ENCODE measurements around the gene CORO1C. TPM values are rescaled to one million over a fixed set of nuclear protein-coding genes. Genes with fewer than 3 reads are reported as not detected.

Gene CORO1C
- total RNA-seq, 1 donor from 2014 or later, result 128 TPM

- peaks cover 39% of the 10 kb centered on the region for H3K36me3 Mint-ChIP-seq
- H3K9ac ChIP-seq, result no peak overlapping the region
- DNase-seq (ENCODE audit: low spot score), result no peak
- H3K79me2 ChIP-seq (ENCODE audit: low read depth), result peaks cover 37% of the 10 kb centered on the region
- no peak for TF ChIP-seq EZH2phosphoT487 (IDR thresholded peaks at IDR 0.05)
- TF ChIP-seq CTCF (IDR thresholded peaks at IDR 0.05), result no peak
- TF ChIP-seq EZH2 (IDR thresholded peaks at IDR 0.05), result no peak
- no peaks in the 10 kb centered on the region for H3K9me3 Mint-ChIP-seq
- no peaks in the 10 kb centered on the region for H3K27me3 ChIP-seq
- H3K9me3 ChIP-seq (ENCODE audit: low read depth), result no peaks in the 10 kb centered on the region
- peaks cover 11% of the 10 kb centered on the region for H3K4me1 Mint-ChIP-seq
- no peak overlapping the region for H3K27ac ChIP-seq
- H3K4me3 ChIP-seq, result no peak overlapping the region
- H2AFZ ChIP-seq (replicated peaks), result no peak overlapping the region
- no peak overlapping the region for H3K4me2 ChIP-seq
- peaks cover 13% of the 10 kb centered on the region for H4K20me1 ChIP-seq (ENCODE audit: low read depth)
- H3K36me3 ChIP-seq, result no peaks in the 10 kb centered on the region
- H3K27me3 Mint-ChIP-seq (ENCODE audit: insufficient read depth, low read depth), result peaks cover 2% of the 10 kb centered on the region
- H3K27ac Mint-ChIP-seq, result no peak overlapping the region
- no peak overlapping the region for H3K4me3 Mint-ChIP-seq
- peaks cover 6% of the 10 kb centered on the region for H3K4me1 ChIP-seq
- H3F3A ChIP-seq (ENCODE audit: low read depth), result peaks cover 5% of the 10 kb centered on the region
These were observed 55.5 kb downstream of the CORO1C start for GRCh38 chr12:108675792-108676191.

GRCh38 chr12:108672054-108672453 is 59.3 kb downstream of the CORO1C start:
- Histone ChIP-seq H3K4me1 (peaks cover 23% of the 10 kb centered on the region), H3K79me2 (ENCODE audit: low read depth) (peaks cover 44% of the 10 kb centered on the region), H4K20me1 (ENCODE audit: low read depth) (peaks cover 9% of the 10 kb centered on the region), H3K27ac (no peak overlapping the region), H2AFZ (replicated peaks) (no peak overlapping the region), H3F3A (ENCODE audit: low read depth) (peaks cover 10% of the 10 kb centered on the region), H3K36me3 (no peaks in the 10 kb centered on the region), H3K4me2 (no peak overlapping the region), H3K4me3 (no peak overlapping the region), H3K27me3 (no peaks in the 10 kb centered on the region), H3K9ac (no peak overlapping the region), H3K9me3 (ENCODE audit: low read depth) (no peaks in the 10 kb centered on the region)
- no peak for TF ChIP-seq EZH2phosphoT487 (IDR thresholded peaks at IDR 0.05)
- no peak for TF ChIP-seq CTCF (IDR thresholded peaks at IDR 0.05)
- TF ChIP-seq EZH2 (IDR thresholded peaks at IDR 0.05), result no peak
- no peak overlapping the region for H3K4me3 Mint-ChIP-seq
- no peaks in the 10 kb centered on the region for H3K27me3 Mint-ChIP-seq (ENCODE audit: insufficient read depth, low read depth)
- DNase-seq (ENCODE audit: low spot score), result no peak
- peaks cover 39% of the 10 kb centered on the region for H3K4me1 Mint-ChIP-seq
- no peak overlapping the region for H3K27ac Mint-ChIP-seq
- peaks cover 31% of the 10 kb centered on the region for H3K36me3 Mint-ChIP-seq
- no peaks in the 10 kb centered on the region for H3K9me3 Mint-ChIP-seq

GRCh38 chr12:108671110-108671509 is 60.2 kb downstream of the CORO1C start:
- Mint-ChIP-seq H3K9me3 (no peaks in the 10 kb centered on the region), H3K27ac (no peak overlapping the region), H3K36me3 (peaks cover 29% of the 10 kb centered on the region), H3K4me1 (peaks cover 49% of the 10 kb centered on the region), H3K27me3 (ENCODE audit: insufficient read depth, low read depth) (no peaks in the 10 kb centered on the region), H3K4me3 (no peak overlapping the region)
- no peak overlapping the region for H3K9ac ChIP-seq
- H3K79me2 ChIP-seq (ENCODE audit: low read depth), result peaks cover 44% of the 10 kb centered on the region
- no peak overlapping the region for H2AFZ ChIP-seq (replicated peaks)
- peaks cover 19% of the 10 kb centered on the region for H3F3A ChIP-seq (ENCODE audit: low read depth)
- no peak overlapping the region for H3K27ac ChIP-seq
- no peaks in the 10 kb centered on the region for H3K27me3 ChIP-seq
- no peak for TF ChIP-seq EZH2 (IDR thresholded peaks at IDR 0.05)
- TF ChIP-seq CTCF (IDR thresholded peaks at IDR 0.05), result no peak
- no peak for TF ChIP-seq EZH2phosphoT487 (IDR thresholded peaks at IDR 0.05)
- no peak overlapping the region for H3K4me2 ChIP-seq
- DNase-seq (ENCODE audit: low spot score), result no peak
- peaks cover 19% of the 10 kb centered on the region for H4K20me1 ChIP-seq (ENCODE audit: low read depth)
- peaks cover 30% of the 10 kb centered on the region for H3K4me1 ChIP-seq
- no peaks in the 10 kb centered on the region for H3K9me3 ChIP-seq (ENCODE audit: low read depth)
- no peaks in the 10 kb centered on the region for H3K36me3 ChIP-seq
- no peak overlapping the region for H3K4me3 ChIP-seq
